HG03469 (cell line): ENCODE results near the gene NCBP3.
"Not testable (repeated sequence)": the region's sequence is repeated elsewhere in the genome, so short reads cannot be mapped to it uniquely, and the experiment has no call there.

Experiments used
- ATAC-seq: cut with Tn5 transposase; IDR thresholded peaks from one replicate; pipeline ENCODE4 v1.9.1; 2021; ENCODE audit warnings: mild to moderate bottlenecking, moderate library complexity, moderate number of reproducible peaks; ENCODE audit not compliant: unreplicated experiment

NCBP3 gene

DNA sequence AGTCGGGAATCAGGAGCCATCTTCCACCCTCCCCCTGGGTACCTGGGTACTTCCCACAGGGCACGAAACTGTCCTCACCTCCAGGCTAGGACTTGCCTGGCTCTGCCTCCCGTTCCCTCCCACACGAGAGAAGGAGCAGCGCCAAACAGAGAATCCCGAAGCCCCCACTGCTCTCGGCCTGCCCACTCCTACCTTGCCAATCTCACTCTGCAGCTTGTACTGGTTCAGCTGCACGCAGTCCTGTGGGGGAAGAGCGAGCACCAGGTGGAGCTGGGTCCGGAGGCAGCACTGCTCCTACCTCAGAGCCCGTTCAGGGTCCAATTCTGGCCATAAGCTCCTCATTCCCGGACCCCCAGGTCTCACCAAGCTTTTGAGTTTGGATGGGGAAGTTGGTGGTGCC lies 38.1 kb upstream of the NCBP3 start:
- ATAC-seq: no peak

DNA sequence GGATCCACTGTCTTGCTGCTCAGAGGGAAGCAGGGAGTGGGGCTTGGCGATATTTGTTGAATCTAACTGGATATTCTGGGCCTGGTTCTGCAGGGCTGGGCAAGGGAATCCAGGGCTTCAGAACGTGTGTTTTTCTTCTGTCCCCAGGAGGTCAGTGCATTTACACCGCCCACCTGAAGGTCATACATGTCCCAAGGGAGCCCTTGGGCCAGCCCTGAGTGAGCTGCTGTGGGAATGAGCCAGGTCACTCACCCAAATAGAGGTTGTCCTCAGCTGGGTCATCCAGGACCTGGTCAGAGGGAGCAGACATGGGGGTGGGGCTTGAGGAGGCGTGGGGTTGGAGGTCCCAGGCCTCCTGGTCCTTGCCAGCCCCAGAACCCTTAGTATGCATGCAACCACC lies 36.2 kb upstream of the NCBP3 start:
- no peak for ATAC-seq

DNA sequence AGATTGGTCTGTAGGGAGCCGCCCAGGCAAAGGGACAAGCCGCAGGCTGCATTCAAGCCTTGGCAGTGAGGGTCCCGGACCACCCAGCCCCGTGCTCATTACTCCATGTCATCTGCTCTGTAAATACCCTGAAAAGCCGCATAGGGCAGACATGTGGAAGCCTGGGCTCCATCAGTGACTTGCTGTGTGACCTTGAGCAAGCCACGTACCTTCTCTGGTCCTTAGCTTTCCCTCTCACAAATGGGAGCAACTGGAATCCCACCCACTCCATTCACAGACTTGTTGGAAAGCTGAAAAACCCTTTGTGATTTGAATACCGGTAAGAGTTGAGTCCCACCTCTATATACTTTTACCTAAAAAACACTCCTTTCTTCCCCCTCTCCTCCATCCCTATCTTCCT lies 34.9 kb upstream of the NCBP3 start:
- ATAC-seq: no peak

DNA sequence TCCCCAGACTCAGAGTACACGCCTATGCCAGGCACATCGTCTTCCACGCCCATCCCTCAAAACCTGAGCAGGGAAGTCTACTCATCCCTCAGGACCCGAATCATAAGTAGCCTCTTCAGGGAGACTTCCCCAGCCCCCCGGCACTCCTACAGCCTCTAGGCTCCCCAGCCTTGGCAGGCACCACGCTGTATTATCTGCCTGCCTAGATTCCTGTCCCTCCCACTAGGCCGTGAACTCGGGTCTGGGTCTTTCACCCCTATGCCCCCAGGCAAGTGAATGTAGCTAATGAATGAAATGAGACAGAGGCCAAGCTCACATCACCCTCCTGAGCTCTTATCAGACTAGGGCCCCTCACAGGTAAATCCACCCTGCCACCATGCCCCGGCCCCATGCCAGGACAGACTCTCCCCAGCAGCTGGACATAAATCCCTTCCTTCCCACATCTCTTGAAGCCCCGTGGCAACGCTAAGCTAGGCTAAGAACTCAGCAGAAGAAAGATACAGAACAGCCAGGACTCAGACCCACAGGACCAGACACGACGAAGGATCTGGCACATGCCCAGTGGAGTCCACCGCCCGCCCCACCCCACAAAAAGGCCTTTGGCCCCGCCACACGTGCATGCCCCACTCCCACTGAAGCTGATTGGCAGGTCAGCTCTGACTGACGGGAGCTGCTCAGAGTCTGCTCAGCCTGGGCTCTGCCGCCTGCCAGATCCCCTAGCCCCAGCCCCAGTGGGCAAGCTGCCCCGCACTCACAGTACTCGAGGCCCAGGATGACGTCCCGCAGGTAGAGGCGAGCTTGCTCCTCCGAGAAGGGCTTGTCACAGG lies 33.8 kb upstream of the NCBP3 start:
- no peak for ATAC-seq

DNA sequence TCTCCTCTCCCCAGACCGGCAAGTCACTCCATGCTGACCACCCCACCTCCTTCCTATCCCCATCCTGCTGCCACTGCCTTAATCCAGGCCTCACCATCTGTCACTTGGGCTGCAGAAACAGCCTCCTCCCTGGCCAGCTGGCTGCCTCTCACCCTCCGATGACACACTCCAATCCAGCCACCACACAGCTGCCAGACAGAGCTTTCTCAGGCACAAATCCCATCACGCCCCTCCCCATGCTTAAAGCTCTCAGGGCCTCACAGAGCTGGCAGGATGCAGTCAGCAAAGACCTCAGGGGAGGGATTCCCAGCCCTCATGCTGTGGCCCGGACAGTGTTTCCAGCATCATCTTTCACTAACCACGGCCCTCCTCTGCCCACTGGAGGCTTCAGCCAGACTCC lies 33.1 kb upstream of the NCBP3 start:
- ATAC-seq: no peak

DNA sequence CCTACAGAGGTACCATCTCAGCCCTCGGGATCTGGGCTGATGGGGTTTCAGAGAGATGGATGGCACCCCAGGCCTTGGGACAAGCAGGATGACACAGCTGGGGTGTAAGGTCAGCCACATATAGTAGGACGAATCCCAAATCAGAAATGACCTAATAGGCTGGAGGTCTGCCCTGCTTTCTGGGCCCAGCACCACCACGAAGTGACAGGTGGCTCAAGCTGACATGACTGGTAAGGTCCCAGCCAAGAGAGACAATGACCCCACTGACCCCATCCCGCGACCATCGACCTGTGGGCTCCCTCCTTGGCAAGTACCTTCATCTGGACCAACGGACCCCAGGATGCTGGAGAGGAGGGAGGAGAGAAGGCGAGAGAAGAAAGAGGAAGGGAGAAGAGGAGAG lies 31.2 kb upstream of the NCBP3 start:
- no peak for ATAC-seq

DNA sequence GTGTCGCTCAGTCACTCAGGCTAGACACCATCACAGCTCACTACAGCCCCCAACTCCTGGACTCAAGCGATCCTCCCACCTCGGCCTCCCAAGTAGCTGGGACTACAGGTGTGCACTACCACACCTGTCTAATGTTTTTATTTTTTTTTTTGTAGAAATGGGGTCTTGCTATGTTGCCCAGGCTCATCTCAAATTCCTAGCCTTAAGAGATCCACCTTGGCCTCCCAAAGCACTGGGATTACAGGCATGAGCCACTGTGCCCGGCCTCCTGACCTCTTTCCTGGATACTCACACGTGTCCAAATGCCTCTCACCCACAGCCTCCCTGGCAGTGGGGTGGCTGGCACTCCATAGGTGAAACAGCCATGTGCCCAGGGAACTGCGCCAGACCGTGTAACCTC lies 29.3 kb upstream of the NCBP3 start:
- ATAC-seq: no peak

DNA sequence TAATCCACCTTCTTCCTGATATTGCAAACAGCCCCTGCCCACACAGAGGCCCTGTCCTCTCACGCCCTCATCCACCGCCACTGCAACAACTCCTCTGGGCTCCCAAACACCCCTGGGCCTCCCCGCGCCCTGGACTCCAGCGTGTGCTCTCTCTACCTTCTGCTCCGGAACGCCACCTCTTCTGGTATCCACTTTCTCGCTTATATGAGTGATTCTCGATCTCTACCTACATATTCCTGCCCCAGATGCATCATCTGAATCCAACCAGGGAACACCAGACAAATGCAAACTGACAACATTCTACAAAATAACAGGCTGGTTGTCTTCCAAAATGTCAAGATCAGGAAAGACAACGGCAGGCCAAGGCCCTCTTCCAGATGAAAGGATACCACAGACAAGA lies 27.8 kb upstream of the NCBP3 start:
- no peak for ATAC-seq

DNA sequence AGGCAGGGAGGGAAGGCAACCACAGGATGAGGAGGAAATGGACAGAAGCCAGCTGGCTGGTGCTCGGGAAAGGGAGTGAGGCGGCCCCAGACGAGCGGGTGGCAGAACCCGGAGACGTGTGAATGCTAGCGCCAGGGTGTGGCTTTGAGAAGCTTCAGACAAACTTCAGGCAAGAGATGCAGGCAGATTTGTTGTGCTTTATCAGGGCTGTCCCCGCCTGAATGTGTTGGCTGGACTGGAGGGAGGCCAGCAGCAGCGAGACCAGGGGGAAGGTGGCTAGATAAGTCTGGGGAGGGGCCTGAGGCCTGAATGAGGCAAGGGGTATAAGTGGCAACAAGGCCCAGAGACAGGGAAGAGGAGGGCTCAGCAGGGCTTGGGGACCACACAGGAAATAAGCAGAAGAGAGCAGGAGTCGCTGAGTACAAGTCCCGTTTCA lies 24.8 kb upstream of the NCBP3 start:
- no peak for ATAC-seq

DNA sequence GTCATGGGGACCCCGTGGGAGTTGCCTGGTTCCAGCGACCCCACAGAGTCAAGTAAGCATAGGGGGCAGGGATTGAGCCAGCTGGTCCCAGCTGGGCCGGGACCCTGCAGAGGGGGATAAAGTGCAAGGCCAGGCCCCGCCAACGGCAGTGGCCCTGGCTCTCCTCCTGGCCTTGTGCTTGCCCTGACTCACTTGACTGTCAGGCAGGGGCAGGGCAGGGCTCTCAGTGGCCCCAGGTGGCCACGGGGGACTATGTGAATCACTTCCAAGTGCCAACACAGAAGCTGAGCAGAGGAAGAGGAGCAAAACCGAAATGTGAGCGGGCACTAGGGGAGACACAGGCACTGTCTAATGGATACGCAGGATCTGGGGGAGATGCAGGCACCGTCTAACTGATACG lies 21.6 kb upstream of the NCBP3 start:
- no peak for ATAC-seq

DNA sequence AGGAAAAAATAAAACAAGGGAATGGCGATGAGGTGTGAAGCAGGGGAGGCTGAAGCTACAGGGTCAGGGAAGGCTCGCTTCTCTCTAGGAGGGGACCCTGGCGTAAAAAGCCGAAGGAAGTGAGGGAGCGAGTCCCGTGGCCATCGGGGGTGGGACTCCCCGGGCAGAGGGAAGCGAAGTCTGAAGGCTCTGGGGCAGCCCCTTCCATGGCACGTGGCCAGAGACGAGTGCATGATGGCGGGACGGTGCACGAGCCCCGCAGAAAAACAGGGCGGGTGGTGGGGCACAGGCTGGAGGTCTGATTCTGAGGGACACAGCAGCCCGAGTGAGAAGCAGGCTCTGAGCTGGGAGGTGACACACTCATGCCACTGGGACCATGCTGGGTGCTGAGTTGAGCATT lies 21.1 kb upstream of the NCBP3 start:
- ATAC-seq: no peak

DNA sequence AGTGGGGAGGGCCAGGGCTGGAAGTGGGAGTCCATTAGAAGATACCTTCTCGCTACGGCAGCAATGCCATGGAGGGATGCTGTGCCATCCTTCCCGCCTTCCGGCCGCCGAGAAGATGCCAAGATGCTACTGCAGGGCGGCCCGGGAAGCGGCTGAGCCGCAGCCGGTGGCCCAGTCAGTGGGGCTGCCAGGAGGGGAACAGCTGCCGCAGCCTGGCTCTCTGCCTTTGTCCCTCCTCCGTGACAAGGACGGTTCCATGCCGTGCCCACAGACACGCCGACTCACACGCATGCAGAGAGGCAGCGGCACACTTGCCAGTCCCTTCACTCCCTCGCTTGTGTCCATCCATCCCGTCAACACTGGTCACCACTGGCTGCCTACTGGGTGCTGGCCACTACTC lies 20.2 kb upstream of the NCBP3 start:
- no peak for ATAC-seq

DNA sequence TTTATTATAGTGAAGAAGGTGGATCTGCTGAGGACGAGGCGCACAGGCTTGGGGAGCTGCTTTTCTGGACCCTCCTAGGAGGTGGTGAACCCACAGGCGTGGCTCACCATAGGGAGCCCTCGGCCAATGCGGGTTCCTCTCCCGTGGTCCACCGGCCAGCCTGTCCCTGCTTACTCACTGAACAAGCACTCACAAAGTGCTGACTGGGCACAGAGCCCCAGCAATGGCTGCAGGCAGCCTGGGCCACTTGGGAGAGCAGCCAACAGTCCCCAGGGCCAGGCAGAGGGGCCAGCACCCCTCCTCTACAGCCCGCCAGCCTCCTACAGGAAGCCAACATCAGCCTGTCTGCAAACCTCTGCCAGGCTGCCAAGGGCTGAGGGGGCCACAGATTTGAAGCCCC lies 19.1 kb upstream of the NCBP3 start:
- ATAC-seq: no peak

DNA sequence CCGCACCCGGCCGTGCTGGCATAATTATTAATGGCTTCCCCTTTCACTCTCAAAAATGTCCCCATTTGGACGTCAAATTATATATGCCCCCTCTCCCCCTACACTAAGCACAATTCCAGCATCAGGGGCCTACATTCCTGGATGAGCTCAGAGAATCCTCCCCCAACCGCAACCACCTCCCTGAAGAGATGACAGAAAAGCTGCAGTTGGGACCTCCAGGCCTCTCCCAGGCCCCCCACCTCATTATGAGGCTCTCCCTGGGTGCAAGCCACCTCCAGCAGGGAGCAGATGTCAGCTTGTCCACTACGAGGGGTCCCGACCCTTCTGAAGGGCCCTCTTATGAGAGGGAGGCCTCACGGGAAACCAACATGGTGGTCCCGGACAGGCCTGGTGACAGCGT lies 18.5 kb upstream of the NCBP3 start:
- ATAC-seq: no peak

DNA sequence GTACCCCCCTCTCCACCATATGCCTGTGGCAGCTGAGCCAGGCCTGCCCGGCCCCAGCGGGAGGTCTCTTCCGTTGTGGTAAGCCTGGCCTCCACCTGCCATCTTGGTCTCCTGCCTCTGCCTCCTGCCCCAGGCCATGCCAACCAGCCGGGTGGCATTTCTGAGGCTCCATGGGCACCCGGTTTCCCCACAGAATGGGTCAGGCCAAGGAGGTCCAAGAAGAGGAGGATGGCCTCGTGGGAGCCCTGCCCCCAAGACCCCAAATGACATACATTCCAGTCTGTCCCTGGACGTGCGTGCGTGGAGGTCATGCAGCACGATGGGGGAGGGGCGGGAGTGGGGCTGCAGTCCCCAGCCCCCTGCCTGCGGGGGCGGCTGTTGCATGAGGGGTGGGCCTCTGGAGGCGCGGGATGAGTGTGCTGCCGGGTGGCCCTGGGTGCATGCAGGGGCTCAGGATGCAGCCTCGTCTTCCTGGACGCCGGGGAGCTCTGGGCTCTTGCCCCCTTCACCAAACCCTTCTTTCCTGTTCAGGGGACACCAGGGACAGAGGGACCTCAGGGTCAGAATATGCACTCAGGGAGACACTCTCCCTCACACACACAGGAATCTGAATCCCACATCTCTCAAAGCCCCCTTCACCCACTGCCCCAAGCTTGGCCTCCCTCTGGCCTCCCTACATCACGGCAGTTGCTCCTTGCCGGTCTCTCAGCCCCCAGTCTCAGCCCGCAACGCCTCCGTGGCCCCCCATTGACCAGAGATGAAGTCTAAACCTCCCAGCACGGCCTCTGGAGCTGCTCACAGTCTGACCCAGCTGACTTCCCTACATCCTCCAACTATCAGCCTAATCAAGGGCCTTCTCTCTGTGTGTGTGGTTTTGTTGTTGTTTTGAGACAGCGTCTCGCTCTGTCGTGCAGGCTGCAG lies 16.0 kb upstream of the NCBP3 start:
- no peak for ATAC-seq

DNA sequence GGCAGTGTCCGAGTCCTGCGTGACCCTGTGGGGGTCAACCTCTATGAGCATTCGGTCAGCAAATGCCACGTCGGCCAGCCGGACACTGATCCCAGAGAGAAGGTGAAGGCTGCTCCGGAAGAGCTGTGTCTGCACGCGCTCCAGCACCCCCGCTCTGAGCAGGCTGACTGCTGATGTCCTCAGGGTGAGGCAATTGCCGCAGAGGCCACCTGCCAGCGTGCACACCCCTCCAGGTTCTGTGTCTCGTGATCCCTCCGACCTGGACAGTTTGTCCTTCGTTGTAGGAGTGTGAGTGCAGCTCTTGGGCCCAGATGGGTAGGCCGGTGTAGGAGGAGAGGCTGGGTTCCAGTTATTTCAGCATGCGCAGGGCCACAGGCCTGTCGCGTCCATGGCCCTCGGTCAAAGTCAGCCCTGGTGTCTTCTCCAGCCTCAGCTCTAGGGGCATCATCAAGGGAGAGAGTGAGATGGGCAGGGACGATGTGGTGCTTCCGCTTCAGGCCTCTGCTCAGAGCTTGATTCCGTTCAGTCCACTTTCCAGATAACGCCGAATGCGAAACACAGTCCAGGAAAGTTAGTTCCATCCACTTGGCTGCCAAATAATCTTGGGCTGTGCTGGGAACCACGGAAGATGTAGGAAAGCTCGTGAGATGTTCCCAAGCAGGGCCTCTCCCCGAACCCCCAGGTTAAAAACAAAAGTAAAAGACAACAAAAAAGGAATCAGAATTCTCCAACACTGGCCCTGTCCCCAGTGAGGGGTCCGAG lies 15.1 kb upstream of the NCBP3 start:
- no peak for ATAC-seq

DNA sequence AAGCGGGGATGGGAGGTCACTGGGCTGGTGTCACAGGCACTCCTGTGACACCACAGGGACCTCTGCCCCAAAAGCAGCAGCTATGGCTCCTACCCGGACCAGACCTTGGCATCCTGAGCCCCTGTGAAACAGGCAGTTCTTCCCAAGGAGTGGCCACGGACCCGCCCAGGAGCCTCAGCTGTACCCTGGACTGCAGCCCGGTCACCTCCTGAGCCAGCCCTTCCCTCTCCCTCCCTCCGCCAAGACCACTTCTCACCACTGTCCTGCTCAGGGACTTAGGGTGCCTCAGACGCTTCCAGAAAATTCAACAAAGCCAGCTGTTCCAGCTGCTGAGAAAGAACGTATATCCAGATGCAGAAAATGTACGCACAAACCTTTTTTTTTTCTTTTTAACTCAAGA lies 13.9 kb upstream of the NCBP3 start:
- ATAC-seq: no peak

DNA sequence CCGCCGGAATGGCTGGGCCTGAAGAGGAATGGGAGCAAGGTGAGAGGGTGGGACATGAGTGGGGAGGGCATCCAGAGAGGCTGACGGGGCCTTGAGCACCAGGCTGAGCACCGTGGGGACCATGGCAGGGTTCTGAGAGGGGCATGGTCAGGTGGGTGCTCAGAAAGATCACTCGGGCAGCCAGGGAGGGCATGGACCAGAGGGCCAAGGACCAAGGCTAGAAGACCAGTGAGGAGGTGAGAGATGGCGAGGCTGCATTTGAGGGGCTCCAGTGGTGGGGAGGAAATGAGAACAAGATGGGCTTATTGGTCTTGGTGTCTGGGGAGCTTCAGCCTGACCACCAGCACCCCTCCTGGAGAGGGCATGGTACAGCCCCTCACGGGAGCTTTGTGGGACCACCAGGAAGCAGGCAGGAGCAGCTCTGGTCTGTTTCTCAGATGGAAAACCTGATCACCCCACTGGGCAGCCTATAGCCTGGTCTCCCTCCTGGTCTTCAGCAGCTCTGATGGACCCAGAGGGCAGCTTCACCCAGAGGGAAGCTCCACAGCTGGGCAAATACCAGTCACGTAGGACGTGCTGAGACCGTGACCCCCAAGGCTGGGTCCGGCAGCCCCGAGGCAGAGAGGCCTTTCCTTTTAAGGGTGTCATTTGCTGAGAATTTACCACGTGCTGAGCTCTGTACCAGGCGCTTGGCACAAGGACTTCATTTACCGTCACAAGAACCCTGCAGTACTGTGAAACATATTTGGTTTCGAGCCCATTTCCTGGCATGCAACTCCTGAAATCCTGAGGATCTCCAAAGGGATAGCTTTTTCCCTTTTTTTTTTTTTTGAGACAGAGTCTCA lies 11.4 kb upstream of the NCBP3 start:
- no peak for ATAC-seq

DNA sequence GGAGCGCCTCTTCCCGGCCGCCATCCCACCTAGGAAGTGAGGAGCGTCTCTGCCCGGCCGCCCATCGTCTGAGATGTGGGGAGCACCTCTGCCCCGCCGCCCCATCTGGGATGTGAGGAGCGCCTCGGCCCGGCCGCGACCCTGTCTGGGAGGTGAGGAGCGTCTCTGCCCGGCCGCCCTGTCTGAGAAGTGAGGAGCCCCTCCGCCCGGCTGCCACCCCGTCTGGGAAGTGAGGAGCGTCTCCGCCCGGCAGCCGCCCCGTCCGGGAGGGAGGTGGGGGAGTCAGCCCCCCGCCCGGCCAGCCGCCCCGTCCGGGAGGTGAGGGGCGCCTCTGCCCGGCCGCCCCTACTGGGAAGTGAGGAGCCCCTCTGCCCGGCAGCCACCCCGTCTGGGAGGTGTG lies 8.2 kb upstream of the NCBP3 start:
- ATAC-seq: not testable (repeated sequence)

DNA sequence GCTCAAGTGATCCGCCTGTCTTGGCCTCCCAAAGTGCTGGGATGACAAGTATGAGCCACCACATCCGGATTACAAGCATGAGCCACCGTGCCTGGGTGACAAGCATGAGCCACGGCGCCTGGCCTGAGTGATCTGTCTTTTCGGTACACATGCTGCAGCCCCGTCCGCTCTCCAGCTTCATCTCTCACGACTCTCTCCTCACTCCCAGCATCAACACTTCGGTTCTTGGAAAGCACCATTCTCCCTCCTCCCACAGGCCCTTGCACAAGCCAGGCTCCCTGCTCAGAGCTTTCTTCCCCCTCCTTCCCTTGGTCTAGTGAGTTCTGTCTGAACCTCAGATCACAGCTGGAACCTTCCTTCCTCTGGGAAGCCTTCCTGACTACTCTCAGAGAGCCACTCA lies 6.5 kb upstream of the NCBP3 start:
- no peak for ATAC-seq
